ENCODE measurements around the gene PRR22. TPM values are rescaled to one million over a fixed set of nuclear protein-coding genes. Genes with fewer than 3 reads are reported as not detected.

PRR22 gene
- total RNA-seq, 1 donor from 2014 or later: 2.0 TPM

DNA sequence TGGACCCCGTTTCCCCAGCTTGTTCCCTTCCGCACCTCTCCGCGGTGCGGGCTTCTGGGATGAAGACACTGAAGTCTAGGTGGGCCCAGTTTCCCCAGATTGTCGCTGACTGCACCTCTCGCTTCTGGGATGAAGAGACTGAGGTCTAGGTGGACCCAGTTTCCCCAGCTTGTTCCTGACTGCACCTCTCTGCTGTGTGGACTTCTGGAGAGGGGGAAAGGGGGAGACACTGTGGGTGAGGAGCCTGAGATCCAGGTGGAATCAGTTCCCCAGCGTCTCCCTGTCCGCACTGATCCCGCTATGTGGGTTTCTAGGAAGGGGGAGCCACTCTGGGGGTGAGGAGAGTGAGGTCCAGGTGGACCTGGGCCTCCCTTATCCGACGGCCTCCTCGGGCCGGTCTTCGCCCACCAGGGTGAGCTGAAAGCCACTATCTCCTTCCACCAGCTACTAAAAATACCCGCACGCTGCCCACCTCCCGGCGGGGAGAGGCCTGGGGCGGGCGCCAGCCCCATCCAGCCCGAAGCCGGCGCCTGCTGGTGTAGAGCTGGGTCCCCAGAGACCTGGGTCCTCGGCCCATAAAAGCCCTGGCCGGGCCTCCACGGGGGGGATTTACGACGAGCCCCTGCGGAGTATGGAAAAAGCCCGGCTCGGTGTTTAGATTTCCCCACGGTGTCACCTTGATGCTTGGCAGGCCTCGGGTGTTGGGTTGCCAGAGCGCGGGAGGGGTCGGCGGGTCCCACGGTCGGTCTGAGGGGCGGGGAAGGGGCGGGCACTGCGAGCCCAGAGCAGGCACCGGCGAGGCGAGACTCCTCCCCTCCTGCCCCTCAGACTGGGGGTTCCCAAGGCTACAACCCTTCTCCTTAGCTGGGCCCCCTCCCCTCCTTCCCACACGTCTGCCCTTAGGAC lies 44.4 kb upstream of the PRR22 start:
- no peaks in the 10 kb centered on the region for H3K36me3 ChIP-seq
- no peak for ATAC-seq
- no peak for DNase-seq
- TF ChIP-seq, protein P1, sequence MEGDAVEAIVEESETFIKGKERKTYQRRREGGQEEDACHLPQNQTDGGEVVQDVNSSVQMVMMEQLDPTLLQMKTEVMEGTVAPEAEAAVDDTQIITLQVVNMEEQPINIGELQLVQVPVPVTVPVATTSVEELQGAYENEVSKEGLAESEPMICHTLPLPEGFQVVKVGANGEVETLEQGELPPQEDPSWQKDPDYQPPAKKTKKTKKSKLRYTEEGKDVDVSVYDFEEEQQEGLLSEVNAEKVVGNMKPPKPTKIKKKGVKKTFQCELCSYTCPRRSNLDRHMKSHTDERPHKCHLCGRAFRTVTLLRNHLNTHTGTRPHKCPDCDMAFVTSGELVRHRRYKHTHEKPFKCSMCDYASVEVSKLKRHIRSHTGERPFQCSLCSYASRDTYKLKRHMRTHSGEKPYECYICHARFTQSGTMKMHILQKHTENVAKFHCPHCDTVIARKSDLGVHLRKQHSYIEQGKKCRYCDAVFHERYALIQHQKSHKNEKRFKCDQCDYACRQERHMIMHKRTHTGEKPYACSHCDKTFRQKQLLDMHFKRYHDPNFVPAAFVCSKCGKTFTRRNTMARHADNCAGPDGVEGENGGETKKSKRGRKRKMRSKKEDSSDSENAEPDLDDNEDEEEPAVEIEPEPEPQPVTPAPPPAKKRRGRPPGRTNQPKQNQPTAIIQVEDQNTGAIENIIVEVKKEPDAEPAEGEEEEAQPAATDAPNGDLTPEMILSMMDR (IDR thresholded peaks at IDR 0.05): no peak
- H3K27me3 ChIP-seq: peaks cover 18% of the 10 kb centered on the region
- intact Hi-C loops (cut with DNase I): no loop called here
- peak overlapping the region; percentile 66 for H3K27ac ChIP-seq
- H3K9me3 ChIP-seq: no peaks in the 10 kb centered on the region
- H3K4me1 ChIP-seq: peaks cover 8% of the 10 kb centered on the region
- H3K4me3 ChIP-seq: peak overlapping the region; percentile 63

DNA sequence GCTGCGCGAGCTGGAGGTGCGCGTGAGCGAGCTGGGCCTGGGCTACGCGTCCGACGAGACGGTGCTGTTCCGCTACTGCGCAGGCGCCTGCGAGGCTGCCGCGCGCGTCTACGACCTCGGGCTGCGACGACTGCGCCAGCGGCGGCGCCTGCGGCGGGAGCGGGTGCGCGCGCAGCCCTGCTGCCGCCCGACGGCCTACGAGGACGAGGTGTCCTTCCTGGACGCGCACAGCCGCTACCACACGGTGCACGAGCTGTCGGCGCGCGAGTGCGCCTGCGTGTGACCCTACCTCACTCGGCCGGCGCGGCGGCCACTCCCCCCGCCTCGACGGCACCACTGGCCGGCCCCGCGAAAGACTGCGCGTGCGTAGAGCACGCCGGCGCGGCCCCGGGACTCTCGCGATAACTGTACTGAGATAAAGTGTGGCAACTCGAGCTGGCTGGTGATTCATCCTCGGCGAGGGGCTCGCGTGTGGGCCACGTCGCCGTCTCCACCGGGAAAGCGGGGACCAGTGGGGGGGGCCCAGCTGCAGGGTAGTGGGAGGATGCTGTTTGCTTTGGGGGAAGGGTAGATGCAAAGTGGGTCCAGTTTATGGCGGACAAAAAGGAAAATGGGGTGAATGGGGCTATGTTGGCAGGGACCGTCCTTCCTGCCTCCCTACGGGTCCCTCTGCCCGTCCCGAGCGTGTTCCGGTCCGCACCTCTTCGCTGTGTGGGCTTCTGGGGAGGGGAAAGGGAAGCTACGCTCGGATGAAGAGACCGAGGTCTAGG lies 43.5 kb upstream of the PRR22 start:
- TF ChIP-seq, protein P1 (IDR thresholded peaks at IDR 0.05): no peak
- H3K36me3 ChIP-seq: no peaks in the 10 kb centered on the region
- H3K27ac ChIP-seq: peak overlapping the region; percentile 66
- intact Hi-C loops (cut with DNase I): no loop called here
- peak; percentile 90 for ATAC-seq
- H3K4me3 ChIP-seq: peak overlapping the region; percentile 63
- peaks cover 8% of the 10 kb centered on the region for H3K4me1 ChIP-seq
- H3K27me3 ChIP-seq: peaks cover 18% of the 10 kb centered on the region
- no peaks in the 10 kb centered on the region for H3K9me3 ChIP-seq
- peak; percentile 96 for DNase-seq

DNA sequence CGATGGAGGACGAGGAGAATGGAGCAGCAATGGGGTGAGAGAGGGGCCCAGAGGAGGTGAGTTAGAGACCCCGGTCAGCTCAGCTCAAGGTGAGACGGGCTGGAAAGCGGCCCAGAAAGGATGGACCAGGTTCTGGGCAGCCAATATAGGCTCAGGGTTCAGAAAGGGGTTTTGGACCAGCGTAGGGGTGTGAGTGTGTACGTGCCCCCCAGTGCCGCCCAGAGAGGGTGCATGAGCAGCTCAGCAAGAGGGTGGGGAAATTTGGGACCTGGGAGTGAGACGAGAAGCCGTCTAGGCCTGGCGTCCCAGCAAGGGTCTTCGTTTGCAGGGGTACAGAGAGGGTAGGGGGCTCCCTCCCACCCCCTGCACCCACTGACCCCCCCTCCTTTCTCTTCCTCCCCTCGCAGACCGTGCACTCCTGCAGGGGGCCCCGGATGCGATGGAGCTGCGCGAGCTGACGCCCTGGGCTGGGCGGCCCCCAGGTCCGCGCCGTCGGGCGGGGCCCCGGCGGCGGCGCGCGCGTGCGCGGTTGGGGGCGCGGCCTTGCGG lies 42.9 kb upstream of the PRR22 start:
- intact Hi-C loops (cut with DNase I): no loop called here
- no peak overlapping the region for H3K27ac ChIP-seq
- TF ChIP-seq, protein P1 (IDR thresholded peaks at IDR 0.05): no peak
- H3K36me3 ChIP-seq: no peaks in the 10 kb centered on the region
- ATAC-seq (no peak), DNase-seq (no peak)
- peaks cover 18% of the 10 kb centered on the region for H3K27me3 ChIP-seq
- H3K4me1 ChIP-seq: peaks cover 8% of the 10 kb centered on the region
- peak overlapping the region; percentile 63 for H3K4me3 ChIP-seq
- H3K9me3 ChIP-seq: no peaks in the 10 kb centered on the region

DNA sequence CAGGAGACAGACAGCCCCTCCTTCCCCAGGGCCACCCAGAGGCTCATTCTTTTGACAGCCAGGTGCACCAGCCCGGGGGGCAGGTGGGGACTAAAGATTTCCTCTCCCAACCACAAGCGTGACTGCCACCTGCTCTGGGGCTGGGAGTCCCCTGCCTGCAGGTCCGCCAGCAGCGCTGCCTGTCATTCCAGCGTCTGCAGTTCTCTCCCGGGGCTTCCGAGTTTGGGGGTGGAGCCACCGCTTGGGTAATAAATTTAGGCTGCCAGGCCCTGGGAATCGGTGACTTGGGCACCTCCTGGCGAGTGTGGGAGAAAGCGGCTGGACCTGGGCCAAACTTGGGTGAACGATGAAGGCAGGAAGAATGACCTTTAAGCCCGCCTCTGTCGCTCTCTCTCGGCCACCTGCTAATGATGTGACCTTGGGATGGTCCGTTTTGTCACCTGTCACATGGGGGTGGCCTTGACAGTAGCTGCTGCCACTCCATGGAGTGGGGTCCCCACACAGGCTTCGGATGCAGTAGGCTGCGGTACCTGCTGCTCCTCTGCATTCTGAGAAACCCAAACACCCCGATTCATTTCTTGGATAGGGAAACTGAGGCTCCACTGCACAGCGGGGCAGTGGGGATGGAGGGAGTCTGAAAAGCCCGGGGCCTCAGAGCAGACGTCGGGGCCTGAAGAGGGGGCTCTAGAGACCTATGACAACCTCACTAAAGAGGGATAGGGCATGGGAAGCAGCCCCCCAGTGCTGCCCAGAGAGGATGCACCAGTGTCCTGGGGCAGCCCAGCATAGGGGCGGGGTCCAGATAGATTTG lies 42.2 kb upstream of the PRR22 start:
- no peak overlapping the region for H3K27ac ChIP-seq
- intact Hi-C loops (cut with DNase I): no loop called here
- ATAC-seq (peak; percentile 11), DNase-seq (peak; percentile 89)
- no peaks in the 10 kb centered on the region for H3K36me3 ChIP-seq
- H3K27me3 ChIP-seq: peaks cover 18% of the 10 kb centered on the region
- TF ChIP-seq, protein P1 (IDR thresholded peaks at IDR 0.05): no peak
- H3K4me3 ChIP-seq: peak overlapping the region; percentile 63
- H3K9me3 ChIP-seq: no peaks in the 10 kb centered on the region
- H3K4me1 ChIP-seq: peaks cover 8% of the 10 kb centered on the region

DNA sequence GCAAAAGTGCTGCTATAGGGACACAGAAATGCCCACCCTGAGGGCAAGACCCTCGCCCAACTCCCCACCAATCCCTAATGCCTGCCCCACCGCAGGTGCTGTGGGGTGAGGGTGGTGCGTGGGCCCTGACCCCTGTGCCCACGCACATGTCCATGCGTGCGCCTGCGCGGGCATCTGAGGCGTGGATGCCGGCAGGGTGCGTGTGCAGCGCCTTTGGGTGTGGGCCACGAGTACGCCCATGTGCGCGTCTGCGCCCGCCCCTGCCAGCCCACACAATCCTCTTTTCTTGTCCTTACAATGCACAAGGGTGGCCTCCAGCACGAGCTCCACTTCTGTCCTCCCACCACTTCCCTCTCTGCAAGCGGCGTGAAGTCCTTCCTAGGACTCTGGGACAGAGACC lies 40.6 kb upstream of the PRR22 start:
- intact Hi-C loops (cut with DNase I): no loop called here
- no peak for DNase-seq
- TF ChIP-seq, protein P1 (IDR thresholded peaks at IDR 0.05): no peak

More for the DNA sequence above, 40.6 kb upstream of the PRR22 start:
- H3K27ac ChIP-seq: no peak overlapping the region
- no peaks in the 10 kb centered on the region for H3K9me3 ChIP-seq
- no peak overlapping the region for H3K4me3 ChIP-seq
- H3K4me1 ChIP-seq: peaks cover 8% of the 10 kb centered on the region
- no peak for ATAC-seq
- H3K27me3 ChIP-seq: peaks cover 18% of the 10 kb centered on the region
- no peaks in the 10 kb centered on the region for H3K36me3 ChIP-seq

All from upper lobe of right lung (tissue), 1 donor.